ENCODE data around the gene SLC66A1. TPM values are rescaled to one million over a fixed set of nuclear protein-coding genes. Genes with fewer than 3 reads are reported as not detected.

SLC66A1 gene
- total and polyA plus RNA-seq, 4 experiments from 2014 or later: 3.0 to 10.2 (median 6.1) TPM

GRCh38 chr1:19368964-19369363 is 56.8 kb downstream of the SLC66A1 start:
- Histone ChIP-seq H3K27ac (ENCODE audit: low read depth, low read length) (no peak overlapping the region), H3K9me3 (ENCODE audit: control insufficient read depth in 1 of 2, low read length in 2 of 2) (no peaks in the 10 kb centered on the region), H3K4me3 (ENCODE audit: low read length in 2 of 2) (no peak overlapping the region), H3K4me1 (ENCODE audit: insufficient read depth, low read length) (no peaks in the 10 kb centered on the region), H3K27me3 (ENCODE audit: insufficient read depth, low read length) (no peaks in the 10 kb centered on the region), H3K36me3 (ENCODE audit: insufficient read depth, low read length) (peaks cover 10% of the 10 kb centered on the region)
- ChIA-PET CTCF (ENCODE audit: partially characterized antibody) (interaction anchor here (0.6 kb wide), 1 partner anchor 22 kb away, joined by 3 read pairs; no protein-coding TSS in a partner anchor), POLR2A (ENCODE audit: partially characterized antibody) (no interaction called here)
- Mint-ChIP-seq H3K9me3 (no peaks in the 10 kb centered on the region), H3K27me3 (no peaks in the 10 kb centered on the region), H3K36me3 (peaks cover 9 to 40% of the 10 kb centered on the region in 2 donors), H3K4me1 (peaks cover 21 to 75% (median 41%) of the 10 kb centered on the region in 4 donors), H3K4me3 (no peak overlapping the region), H3K27ac (peak overlapping the region in 4 of 7 donors; percentile 19 to 61 (median 60))
- intact Hi-C loops (cut with micrococcal nuclease): no loop called here
- no peak for DNase-seq

- Histone ChIP-seq H3K9me3 (ENCODE audit: control insufficient read depth in 1 of 2, low read length in 2 of 2) (no peaks in the 10 kb centered on the region), H3K27ac (ENCODE audit: low read depth, low read length) (no peak overlapping the region), H3K4me3 (ENCODE audit: low read length in 2 of 2) (no peak overlapping the region), H3K36me3 (ENCODE audit: insufficient read depth, low read length) (peaks cover 11% of the 10 kb centered on the region), H3K4me1 (ENCODE audit: insufficient read depth, low read length) (no peaks in the 10 kb centered on the region), H3K27me3 (ENCODE audit: insufficient read depth, low read length) (no peaks in the 10 kb centered on the region)
- no peak for DNase-seq
- Mint-ChIP-seq H3K27me3 (no peaks in the 10 kb centered on the region), H3K27ac (peak overlapping the region in 2 of 7 donors; percentile 47 to 51), H3K9me3 (no peaks in the 10 kb centered on the region), H3K4me3 (peak overlapping the region in 1 of 8 donors; percentile 50), H3K4me1 (peaks cover 19 to 69% (median 36%) of the 10 kb centered on the region in 4 donors), H3K36me3 (peaks cover 9 to 39% of the 10 kb centered on the region in 2 donors)
- ChIA-PET POLR2A (ENCODE audit: partially characterized antibody) (no interaction called here), CTCF (ENCODE audit: partially characterized antibody) (interaction anchor here (0.6 kb wide), 1 partner anchor 21 kb away, joined by 3 read pairs; no protein-coding TSS in a partner anchor)
- intact Hi-C loops (cut with micrococcal nuclease): no loop called here
Observed at GRCh38 chr1:19369396-19370090, 57.4 kb downstream of the SLC66A1 start.

GRCh38 chr1:19370453-19371170 is 58.5 kb downstream of the SLC66A1 start:
- no peaks in the 10 kb centered on the region for H3K27me3 Mint-ChIP-seq
- H3K4me1 ChIP-seq (ENCODE audit: insufficient read depth, low read length): no peaks in the 10 kb centered on the region
- H3K36me3 Mint-ChIP-seq: peaks cover 5 to 44% of the 10 kb centered on the region in 2 donors
- peaks cover 16 to 68% (median 31%) of the 10 kb centered on the region in 4 donors for H3K4me1 Mint-ChIP-seq
- intact Hi-C loops (cut with micrococcal nuclease): no loop called here
- peak overlapping the region in 6 of 7 donors; percentile 38 to 73 (median 54) for H3K27ac Mint-ChIP-seq
- no peak overlapping the region for H3K4me3 Mint-ChIP-seq
- ChIA-PET CTCF (ENCODE audit: partially characterized antibody) (no interaction called here), POLR2A (ENCODE audit: partially characterized antibody) (no interaction called here)
- H3K9me3 Mint-ChIP-seq: no peaks in the 10 kb centered on the region
- H3K4me3 ChIP-seq (ENCODE audit: low read length in 2 of 2): no peak overlapping the region
- H3K9me3 ChIP-seq (ENCODE audit: control insufficient read depth in 1 of 2, low read length in 2 of 2): no peaks in the 10 kb centered on the region
- H3K36me3 ChIP-seq (ENCODE audit: insufficient read depth, low read length): peaks cover 21% of the 10 kb centered on the region
- H3K27ac ChIP-seq (ENCODE audit: low read depth, low read length): no peak overlapping the region
- no peak for DNase-seq
- H3K27me3 ChIP-seq (ENCODE audit: insufficient read depth, low read length): no peaks in the 10 kb centered on the region

GRCh38 chr1:19371226-19372135 is 59.4 kb downstream of the SLC66A1 start:
- Histone ChIP-seq H3K4me3 (ENCODE audit: low read length in 2 of 2) (no peak overlapping the region), H3K27me3 (ENCODE audit: insufficient read depth, low read length) (no peaks in the 10 kb centered on the region), H3K36me3 (ENCODE audit: insufficient read depth, low read length) (peaks cover 30% of the 10 kb centered on the region), H3K27ac (ENCODE audit: low read depth, low read length) (no peak overlapping the region), H3K4me1 (ENCODE audit: insufficient read depth, low read length) (no peaks in the 10 kb centered on the region), H3K9me3 (ENCODE audit: control insufficient read depth in 1 of 2, low read length in 2 of 2) (no peaks in the 10 kb centered on the region)
- Mint-ChIP-seq H3K27ac (peak overlapping the region in 2 of 7 donors; percentile 46 to 65), H3K36me3 (peaks cover 5 to 46% of the 10 kb centered on the region in 2 donors), H3K27me3 (no peaks in the 10 kb centered on the region), H3K9me3 (no peaks in the 10 kb centered on the region), H3K4me3 (no peak overlapping the region), H3K4me1 (peaks cover 17 to 64% (median 31%) of the 10 kb centered on the region in 4 donors)
- ChIA-PET POLR2A (ENCODE audit: partially characterized antibody) (no interaction called here), CTCF (ENCODE audit: partially characterized antibody) (interaction anchor here (1.1 kb wide), 1 partner anchor 19 kb away, joined by 3 read pairs; no protein-coding TSS in a partner anchor)
- intact Hi-C loops (cut with micrococcal nuclease): no loop called here
- no peak for DNase-seq

- peaks cover 7 to 51% of the 10 kb centered on the region in 2 donors for H3K36me3 Mint-ChIP-seq
- H3K9me3 ChIP-seq (ENCODE audit: control insufficient read depth in 1 of 2, low read length in 2 of 2): no peaks in the 10 kb centered on the region
- H3K27me3 Mint-ChIP-seq: no peaks in the 10 kb centered on the region
- POLR2A ChIA-PET (ENCODE audit: partially characterized antibody): no interaction called here
- H3K4me3 Mint-ChIP-seq: no peak overlapping the region
- DNase-seq: no peak
- intact Hi-C loops (cut with micrococcal nuclease): no loop called here
- no peak overlapping the region for H3K4me3 ChIP-seq (ENCODE audit: low read length in 2 of 2)
- peak overlapping the region in 2 of 7 donors; percentile 24 to 65 for H3K27ac Mint-ChIP-seq
- CTCF ChIA-PET (ENCODE audit: partially characterized antibody): interaction anchor here (1.1 to 2.9 kb wide), 2 partner anchors 19 to 210 kb away, joined by 3 to 14 read pairs; no protein-coding TSS in a partner anchor
- peaks cover 36% of the 10 kb centered on the region for H3K36me3 ChIP-seq (ENCODE audit: insufficient read depth, low read length)
- H3K27ac ChIP-seq (ENCODE audit: low read depth, low read length): no peak overlapping the region
- no peaks in the 10 kb centered on the region for H3K9me3 Mint-ChIP-seq
- H3K27me3 ChIP-seq (ENCODE audit: insufficient read depth, low read length): no peaks in the 10 kb centered on the region
- H3K4me1 ChIP-seq (ENCODE audit: insufficient read depth, low read length): no peaks in the 10 kb centered on the region
- peaks cover 13 to 58% (median 28%) of the 10 kb centered on the region in 4 donors for H3K4me1 Mint-ChIP-seq
Observed at GRCh38 chr1:19372136-19372514, 60.0 kb downstream of the SLC66A1 start.

GRCh38 chr1:19372602-19373001 is 60.5 kb downstream of the SLC66A1 start:
- H3K36me3 ChIP-seq (ENCODE audit: insufficient read depth, low read length): peaks cover 41% of the 10 kb centered on the region

More at GRCh38 chr1:19372602-19373001, 60.5 kb downstream of the SLC66A1 start:
- H3K4me3 ChIP-seq (ENCODE audit: low read length in 2 of 2): no peak overlapping the region
- H3K27ac Mint-ChIP-seq: peak overlapping the region in 2 of 7 donors; percentile 24 to 35
- intact Hi-C loops (cut with micrococcal nuclease): no loop called here
- no peaks in the 10 kb centered on the region for H3K27me3 Mint-ChIP-seq
- H3K27ac ChIP-seq (ENCODE audit: low read depth, low read length): no peak overlapping the region
- no peaks in the 10 kb centered on the region for H3K27me3 ChIP-seq (ENCODE audit: insufficient read depth, low read length)
- POLR2A ChIA-PET (ENCODE audit: partially characterized antibody): no interaction called here
- no peak for DNase-seq
- no peaks in the 10 kb centered on the region for H3K4me1 ChIP-seq (ENCODE audit: insufficient read depth, low read length)
- no peaks in the 10 kb centered on the region for H3K9me3 ChIP-seq (ENCODE audit: control insufficient read depth in 1 of 2, low read length in 2 of 2)
- H3K4me1 Mint-ChIP-seq: peaks cover 11 to 55% (median 24%) of the 10 kb centered on the region in 4 donors
- CTCF ChIA-PET (ENCODE audit: partially characterized antibody): interaction anchor here (1.1 to 2.9 kb wide), 3 partner anchors 18 to 210 kb away, joined by 3 to 14 read pairs (median 3); no protein-coding TSS in a partner anchor
- no peaks in the 10 kb centered on the region for H3K9me3 Mint-ChIP-seq
- no peak overlapping the region for H3K4me3 Mint-ChIP-seq
- peaks cover 9 to 52% of the 10 kb centered on the region in 2 donors for H3K36me3 Mint-ChIP-seq

Measured in CD4-positive, alpha-beta memory T cell (primary cell).